Stimulated activated CD4-positive, alpha-beta T cell treated with anti-CD3 and anti-CD28 coated beads, Interleukin-12 subunit alpha, Interleukin-12 subunit beta, amount 100 ng/mL, for 48 hours (primary cell): ENCODE results near the gene C16orf89.

ENCODE experiments used
- DNase-seq, 3 donors: peaks; one replicate each; pipeline ENCODE4 v3.0.0-alpha.2; 2020; ENCODE audit warnings: low read depth in 2 of 3, low spot score in 1 of 3

The C16orf89 gene

GRCh38 chr16:5006348-5007193, 59.2 kb downstream of the C16orf89 start:
- no peak for DNase-seq

DNA sequence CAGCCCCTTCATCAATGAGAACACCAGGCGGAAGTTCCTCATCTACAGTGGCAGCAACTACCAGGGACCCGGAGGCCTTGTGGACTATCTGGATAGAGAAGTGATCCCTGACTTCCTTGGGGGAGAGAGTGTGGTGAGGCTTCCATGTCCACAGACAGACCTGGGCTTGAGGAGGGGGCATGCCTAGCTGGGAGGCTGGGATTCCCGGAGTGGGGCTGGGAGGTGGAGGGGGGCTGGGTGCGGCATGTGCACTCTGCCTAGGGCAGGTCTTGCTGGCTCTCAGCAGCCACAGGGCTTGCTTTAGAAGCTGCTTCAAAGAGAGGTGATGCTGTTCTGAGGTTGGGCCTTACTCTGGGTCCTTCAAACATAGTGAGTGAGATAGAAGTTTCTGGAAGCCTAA, 59.8 kb downstream of the C16orf89 start:
- DNase-seq: no peak

- DNase-seq: no peak
Observed at GRCh38 chr16:5004311-5004710, 61.4 kb downstream of the C16orf89 start.

DNA sequence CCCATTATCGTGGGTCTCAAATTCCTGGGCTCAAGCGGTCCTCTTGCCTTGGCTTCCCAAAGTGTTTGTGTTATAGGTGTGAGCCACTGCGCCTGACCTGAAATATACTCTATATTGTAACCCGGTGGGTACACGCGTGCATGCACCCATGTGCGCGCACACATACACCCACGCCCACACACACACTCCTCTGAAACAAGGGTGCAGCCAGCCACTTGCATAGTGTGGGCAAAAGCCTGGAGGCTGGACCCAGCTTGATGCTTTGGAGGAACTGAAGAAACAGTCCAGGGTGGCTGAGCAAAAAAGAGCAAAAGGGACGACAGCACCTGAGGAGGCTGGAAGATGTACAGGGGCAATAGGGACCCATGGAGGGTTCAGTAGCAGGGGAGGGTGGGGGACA, 61.9 kb downstream of the C16orf89 start:
- no peak for DNase-seq

DNA sequence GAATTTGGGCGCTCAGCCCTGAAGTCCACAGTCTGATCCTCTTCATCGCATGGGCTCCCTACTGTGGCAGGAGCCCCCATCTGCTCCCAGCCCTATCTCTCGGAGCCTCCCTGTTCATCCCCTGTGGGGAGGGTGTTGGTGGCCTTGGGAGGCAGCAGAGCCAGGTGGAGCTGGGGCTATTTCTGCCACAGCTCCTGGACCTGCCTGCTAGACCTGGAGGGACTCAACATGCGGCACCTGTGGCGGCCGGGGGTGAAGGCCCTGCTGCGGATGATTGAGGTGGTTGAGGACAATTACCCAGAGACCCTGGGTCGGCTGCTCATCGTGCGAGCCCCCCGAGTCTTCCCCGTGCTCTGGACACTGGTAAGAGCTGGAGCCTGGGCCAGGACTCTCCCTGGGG, 62.5 kb downstream of the C16orf89 start:
- no peak for DNase-seq

DNA sequence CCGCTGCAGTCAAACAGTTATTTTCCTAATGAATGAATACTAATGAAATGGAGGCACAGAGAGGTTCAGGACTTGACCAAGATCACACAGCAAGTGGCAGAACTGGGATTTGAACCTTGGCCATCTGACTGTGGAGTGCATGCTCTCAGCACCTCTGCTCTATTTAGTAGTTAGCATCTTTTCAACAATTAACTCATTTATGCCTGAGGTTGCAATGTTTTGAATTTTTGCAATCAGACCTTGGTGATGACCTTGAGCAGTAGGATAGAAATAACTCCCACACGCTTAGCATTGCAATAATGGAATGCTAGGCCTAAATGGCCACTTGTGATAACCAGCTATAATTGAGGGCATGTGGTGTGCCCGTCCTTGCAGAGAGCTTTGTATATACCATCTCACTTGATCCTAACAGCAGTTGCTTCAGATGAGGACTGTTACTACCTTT, 63.0 kb downstream of the C16orf89 start:
- DNase-seq: no peak

DNA sequence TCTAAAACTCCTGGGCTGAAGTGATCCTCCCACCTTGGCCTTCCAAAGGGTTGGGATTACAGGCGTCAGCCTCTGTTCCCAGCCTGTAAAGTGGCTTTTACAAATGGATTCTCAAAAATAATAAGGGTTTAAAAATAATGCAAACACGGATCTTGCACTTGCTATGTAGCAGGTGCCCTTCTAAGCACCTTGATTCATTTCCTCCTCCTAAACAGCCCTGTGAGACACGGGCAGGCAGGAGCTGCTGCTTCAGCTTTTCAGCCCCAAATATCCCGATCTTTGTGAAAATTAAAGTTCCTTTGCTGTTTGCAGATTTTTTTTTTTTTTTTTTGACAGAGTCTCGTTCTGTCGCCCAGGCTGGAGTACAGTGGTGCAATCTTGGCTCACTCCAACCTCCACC, 63.8 kb downstream of the C16orf89 start:
- DNase-seq: no peak

- no peak for DNase-seq
Observed at GRCh38 chr16:5001571-5001970, 64.2 kb downstream of the C16orf89 start.

- no peak for DNase-seq
Observed at GRCh38 chr16:5000573-5001001, 65.2 kb downstream of the C16orf89 start.

GRCh38 chr16:4994719-4995434, 70.9 kb downstream of the C16orf89 start:
- no peak for DNase-seq
